NCI-H460 (cell line): Measurements from ENCODE around the gene CIAO3. TPM values are rescaled to one million over a fixed set of nuclear protein-coding genes. Genes with fewer than 3 reads are reported as not detected.

Experiments used
- DNase-seq: peaks from one replicate; pipeline ENCODE4 v3.0.0-alpha.2; 2016; ENCODE audit warnings: low read depth; ENCODE audit errors: extremely low read depth
- total RNA-seq: library from RNA; depleted of rRNA; stranded (reverse); fragments of >200 nt; shearing (Covaris generic); gene quantifications from 2 replicates; pipeline ENCODE4 v1.2.3, GENCODE V29; 2014

The CIAO3 gene
- total RNA-seq, 1 experiment from 2014 or later, result 36.8 TPM

DNA sequence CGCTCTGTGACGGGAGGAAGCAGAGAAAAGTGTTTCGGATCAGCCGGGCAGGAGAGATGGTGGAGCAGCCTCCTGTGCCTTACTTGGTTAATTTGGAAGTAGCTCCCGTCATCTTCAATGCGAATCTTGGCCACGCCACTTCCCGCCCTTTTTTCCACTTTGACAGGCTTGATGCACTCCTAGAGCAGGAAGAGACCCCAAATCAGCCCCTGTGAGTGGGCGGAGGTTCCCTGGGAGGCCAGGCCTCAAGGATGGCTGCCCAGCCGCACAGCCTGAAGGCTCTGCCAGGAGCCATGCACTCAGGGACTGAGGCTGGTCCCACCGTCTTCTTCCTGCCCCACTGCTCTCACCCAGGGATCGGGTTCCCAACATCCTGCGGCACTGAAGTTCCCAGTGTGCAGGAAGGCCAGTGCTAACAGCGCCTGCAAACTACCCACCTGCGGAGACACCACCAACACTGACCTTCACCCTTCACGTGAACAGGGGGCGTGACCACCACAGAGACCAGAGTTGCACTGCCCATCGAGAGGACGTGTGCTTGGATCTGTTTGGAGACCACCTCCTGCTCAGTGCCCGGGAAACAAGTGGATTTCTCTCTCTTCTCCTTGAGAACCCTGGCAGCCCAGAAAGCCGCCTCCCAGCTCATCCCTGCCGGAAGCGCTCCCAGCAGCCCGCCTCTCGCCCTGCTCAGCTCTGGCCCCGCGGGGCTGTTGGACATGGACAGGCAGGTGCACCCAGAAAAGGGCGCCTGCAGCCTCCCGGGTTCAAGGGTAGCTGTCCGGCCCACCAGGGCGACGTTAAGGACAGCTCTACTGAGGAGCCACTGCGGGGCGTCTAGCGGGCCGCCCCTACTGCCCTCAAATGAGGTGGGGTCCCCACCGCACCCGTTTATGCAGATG is 988 bp downstream of the CIAO3 start:
- no peak for DNase-seq

DNA sequence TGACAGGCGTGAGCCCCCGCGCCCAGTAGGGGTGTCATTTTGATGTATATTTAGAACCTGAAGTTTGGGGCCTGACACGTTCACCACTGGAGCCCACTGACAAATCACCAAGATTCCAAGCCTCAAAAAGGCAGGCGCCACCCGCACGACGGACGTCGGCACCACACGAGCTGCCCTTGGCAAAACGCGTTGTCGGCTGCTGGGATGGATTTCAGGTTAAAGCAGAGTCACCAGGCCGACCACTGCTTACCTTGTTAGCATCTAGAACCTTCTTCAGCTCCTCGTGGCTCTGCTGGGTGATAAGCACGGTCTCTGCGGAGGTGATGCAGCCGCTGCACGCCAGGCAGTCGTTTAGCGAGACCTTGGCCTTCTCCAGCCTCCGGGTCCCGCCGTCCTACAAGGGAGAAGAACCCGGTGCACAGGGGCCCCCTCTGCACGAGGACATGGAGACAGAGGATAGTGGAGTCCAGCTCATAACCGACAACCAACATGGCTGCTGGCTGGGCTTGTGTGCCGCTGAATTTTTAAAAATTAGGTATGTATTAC is 3.8 kb downstream of the CIAO3 start:
- DNase-seq, result no peak

DNA sequence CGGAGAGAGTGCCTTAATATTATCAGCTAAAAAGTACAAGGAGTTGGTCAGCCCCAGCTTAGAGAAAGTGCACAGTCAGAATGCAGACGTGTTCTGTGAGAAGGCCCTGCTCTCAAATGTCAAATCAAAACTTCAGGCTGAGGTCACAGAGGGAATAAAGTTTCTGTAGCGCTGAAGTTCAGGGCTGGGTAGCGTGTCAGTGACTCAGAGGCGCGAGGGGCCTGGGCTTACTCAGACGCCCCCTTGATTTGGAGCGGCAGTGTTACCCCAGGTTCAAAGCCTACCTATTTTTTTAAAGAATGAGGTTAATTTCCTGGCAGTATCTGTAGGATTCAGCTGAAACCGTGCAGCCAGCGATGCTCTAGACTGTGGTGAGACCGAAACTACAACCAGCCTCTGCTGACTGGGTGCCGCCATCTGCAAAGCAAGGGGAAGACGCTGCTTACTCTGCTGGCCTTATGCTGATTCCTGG is 4.8 kb downstream of the CIAO3 start:
- DNase-seq, result no peak

DNA sequence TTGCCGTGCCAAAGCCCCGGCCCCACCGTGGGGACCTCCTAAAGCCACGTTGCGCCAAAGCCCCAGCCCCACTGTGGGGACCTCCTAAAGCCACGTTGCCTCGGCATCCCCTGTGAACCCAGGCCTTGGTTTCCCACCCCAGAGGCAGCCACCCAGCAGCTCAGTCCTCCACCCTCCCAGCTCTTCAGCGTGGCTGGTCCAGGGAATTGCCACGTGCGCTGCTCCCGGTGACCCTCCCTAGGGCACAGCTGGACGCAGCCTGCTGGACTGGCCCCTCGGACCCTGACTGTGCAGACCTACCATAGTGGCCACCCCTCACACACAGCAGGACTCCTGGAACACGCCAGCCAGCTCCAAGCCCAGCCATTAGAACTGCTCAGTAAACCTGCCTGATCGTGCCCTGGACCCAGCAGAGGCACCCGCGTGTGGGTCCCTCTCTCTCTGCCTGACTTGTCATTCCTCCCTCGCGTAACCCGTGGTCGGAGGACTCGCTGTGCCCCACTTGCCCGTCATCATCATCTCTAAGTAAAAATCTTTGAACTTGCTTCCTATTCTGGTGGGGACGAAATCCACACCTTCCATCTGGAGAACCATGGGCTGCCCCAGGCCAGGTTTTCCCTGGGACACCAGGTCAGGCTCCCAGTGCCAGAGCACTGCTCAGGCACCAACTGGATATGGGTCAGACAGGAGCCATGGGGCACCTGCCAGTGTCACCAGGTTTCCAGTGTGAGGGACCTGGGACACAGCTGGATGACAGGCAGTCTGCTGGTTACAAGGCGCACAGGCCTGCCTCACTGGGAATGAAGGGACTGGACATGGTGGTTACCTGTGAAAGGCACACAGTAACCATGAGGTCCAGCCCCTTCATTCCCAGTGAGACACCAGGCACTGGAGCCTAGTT is 5.6 kb downstream of the CIAO3 start:
- DNase-seq, result no peak

DNA sequence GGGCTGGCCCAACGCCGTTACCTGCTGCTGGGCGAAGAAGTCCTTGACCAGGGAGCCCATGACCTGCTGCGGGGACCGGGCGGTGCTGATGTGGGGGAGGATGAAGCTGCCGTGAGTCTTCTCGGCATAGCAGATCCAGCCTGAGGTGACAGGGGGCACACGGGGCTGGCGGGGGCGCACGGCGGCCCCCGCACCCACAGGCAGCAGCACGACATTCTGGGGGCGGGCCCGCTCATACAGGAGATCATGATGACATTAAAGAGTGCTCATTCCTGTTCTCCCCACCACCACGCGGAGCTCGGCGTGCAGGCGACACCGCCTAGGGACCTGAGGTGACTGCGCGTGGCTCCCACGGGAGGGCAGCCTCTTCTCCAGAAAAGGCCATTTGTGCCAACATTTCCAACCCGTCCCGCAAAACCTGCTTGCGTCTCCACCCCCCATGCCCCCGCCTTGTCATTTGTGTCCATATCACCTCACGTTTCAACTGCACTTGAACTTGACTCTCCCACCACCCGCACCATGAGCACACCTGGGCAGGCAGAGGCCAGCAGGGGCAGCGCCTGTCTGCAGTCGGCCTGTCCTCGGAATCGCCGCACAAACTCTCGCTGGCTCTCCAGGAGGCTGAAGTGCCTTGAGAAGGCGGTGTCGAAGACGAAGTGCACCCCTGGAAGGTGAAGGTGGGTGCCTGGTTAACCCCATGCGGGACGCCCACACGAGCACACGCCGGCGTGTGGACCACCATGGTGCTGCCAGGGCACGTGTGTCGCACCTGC is 6.4 kb downstream of the CIAO3 start:
- DNase-seq, result no peak

DNA sequence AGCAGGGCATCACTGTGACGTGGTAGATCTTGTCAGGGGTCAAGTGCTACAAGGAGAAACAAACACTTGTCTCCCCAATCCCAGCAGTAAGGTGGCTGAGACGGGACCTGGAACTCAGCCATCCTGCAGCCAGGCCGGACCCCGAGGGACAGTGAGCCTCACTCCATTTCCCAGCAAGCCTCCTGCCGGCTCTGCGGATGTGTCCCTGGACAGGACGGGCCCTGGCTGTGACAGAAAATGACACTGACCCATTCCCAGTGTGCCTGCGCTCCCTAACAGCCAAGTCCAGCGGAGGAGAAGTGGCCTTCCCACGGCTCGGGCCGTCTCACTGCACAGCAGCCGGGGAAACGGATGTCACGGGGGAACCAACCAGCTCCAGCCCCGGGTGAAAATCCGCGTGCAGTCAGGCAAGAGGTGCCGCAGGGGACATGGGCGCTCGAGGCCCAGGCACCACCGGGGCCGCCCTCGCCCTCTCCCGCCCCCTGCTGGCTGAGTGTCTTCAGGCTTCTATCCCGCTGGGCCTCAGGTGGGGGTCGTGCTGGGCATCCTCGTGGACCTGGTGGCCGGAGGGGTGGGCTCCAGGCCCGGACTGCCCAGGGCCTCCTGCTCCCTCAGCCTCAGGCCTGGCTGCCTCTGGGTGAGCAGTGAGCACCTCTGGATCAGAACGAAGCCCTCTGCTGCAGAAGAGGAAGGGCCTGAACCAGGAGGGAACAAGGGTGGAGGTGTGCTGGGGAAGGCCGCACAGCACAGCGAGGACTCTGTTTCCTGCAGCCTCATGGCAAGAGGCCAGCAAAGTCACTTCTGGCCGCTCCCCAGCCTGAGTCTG is 7.2 kb downstream of the CIAO3 start:
- no peak for DNase-seq

DNA sequence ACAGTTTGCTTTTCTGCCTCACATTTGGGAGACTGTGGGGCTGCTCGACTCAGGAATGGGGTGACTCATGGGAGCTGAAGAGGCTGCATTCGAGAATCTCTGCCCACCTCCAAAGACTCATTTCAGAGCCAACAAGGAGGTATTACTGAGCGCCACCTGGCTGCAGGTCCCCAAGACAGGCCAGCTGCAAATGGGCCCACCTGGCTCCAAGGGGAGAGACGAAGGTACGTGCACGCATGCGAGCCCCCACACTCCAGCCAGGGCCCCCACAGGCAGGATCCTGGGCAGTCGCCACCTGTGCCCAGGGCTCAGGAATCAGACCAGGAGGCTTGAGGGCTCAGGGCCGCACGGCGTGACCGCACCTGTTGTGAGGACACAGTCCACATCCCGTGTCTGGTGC is 7.9 kb downstream of the CIAO3 start:
- DNase-seq, result no peak

DNA sequence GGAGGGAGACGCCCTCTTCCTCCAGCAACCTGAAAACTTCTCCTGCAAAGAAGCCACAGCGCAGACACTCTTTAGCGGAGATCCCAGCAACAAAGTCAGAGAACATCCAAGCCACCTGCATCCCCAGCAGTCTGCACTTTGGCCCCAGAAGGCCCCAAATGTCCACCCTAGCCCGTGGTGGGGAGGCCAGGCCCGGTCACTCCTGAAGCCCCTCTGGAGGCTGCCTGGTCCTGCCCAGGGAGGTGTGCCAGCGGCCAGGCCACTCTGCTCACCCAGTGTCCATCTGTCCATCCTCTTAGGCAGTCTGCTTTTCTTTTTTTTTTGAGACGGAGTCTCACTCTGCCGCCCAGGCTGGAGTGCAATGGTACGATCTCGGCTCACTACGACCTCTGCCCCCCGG is 8.5 kb downstream of the CIAO3 start:
- no peak for DNase-seq

DNA sequence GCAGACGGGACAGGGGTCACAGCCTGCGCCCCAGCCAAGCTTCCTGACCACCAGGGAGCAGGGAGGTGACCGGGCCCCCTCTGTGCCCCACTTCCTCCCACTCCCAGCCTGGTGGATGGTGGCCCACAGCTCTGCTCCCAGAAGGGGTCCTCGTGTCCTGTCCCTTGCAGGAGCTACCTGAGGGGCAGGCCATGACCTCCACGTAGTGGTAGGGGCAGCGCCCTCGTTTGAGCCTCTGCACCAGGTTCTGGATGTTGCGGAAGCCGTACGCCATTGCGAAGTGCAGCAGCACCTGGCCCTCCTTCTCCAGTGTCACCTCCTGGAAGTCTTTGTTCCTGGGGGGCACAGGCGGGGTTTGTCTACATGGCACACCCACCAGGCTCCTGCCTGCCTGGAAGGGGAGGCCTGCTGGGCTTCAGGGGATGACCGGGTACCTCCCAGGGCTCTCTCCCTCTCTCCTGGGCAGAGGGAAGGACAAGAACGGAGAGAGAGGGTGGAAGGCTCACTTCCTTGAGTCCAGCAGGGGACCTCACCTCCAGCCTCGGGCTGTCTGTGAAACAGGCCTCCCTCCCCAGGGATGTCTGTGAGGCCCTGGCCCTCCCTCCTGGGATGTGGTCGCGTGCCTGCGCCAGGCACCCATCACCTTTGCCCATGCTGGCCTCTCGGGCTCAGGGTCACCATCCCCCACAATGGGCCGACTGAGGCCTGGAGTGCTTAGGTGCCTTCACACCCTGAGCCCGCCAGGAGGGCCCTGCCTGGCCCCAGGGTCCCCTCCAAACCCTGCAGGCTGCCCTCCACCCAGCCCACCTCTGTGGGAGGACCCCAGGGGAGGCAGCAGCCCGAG is 9.9 kb downstream of the CIAO3 start:
- DNase-seq, result no peak

DNA sequence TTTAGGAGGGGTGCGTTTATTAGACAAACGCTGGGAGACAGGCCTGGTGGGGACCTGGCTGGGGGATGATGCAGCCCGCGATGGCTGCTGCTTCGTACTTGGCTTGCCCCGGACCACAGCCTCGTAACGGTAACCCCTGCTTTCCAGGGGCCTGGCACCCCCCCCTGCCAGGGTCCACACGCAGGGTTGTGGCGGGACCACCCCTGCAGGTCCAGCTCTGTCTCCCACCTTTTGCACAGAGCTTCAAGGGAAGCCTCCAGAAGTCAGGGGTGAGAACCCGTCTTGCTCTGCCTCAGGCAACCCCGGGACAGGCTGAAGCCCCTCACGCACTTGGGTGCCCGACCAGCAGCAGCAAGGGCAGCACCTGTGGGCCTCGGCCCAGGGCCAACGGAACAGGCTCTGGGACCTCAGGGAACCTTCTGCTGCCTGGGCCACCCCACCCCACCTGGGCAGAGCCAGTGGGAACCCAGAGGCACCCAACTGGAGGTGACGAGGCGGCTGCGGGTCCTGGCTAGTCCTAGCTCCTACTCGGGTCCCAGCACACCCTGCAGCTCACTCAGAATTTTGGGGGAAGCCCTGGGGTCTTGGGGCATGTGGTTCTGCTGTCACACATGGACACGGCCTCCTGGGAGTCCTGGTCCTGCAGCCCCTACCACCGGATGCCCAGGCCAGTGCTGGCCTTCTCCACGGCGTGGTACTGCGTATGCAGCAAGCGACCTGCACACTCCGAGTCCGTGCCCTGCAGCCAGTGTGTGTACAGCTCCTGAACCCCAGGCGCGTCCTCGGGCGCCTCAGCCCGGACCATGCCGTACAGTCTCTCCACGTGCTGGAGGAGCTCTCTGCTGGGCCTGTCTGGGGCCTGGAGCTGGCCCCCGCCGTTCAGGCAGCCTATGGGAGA is 10.8 kb downstream of the CIAO3 start:
- no peak for DNase-seq

DNA sequence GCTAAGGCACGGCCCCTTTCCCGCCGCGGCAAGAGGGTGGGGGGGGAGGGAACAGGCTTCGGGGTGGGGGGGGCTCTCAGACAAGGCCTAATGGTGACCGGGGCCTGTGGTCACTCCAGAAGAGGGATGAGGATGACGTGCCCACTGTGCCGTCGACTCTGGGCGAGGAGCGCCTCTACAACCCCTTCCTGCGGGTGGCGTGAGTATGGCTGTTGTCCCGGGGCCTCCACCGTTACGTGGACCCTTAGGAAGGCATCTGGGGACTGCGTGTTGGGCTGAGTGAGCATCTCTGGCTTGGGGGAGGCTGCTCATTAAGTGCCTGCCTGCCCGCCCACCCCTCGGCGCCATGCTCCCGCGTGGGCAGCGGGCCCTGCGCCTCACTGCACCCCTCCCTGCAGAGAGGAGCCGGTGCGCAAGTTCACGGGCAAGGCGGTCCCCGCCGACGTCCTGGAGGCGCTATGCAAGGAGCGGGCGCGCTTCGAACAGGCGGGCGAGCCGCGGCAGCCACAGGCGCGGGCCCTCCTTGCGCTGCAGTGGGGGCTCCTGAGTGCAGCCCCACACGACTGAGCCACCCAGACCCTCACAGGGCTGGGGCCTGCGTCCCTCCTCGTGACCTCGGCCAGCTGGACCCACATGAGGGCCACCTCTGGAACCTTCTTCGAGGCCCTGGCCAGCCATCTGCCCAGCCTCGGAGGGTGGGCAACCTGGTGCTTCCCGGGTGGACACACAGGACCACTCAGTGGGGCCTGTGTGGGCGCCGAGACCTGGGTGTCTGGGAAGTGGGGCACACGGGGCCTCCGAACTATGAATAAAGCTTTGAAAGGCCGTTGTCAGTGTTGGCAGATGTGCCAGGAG is 11.7 kb downstream of the CIAO3 start:
- no peak for DNase-seq

DNA sequence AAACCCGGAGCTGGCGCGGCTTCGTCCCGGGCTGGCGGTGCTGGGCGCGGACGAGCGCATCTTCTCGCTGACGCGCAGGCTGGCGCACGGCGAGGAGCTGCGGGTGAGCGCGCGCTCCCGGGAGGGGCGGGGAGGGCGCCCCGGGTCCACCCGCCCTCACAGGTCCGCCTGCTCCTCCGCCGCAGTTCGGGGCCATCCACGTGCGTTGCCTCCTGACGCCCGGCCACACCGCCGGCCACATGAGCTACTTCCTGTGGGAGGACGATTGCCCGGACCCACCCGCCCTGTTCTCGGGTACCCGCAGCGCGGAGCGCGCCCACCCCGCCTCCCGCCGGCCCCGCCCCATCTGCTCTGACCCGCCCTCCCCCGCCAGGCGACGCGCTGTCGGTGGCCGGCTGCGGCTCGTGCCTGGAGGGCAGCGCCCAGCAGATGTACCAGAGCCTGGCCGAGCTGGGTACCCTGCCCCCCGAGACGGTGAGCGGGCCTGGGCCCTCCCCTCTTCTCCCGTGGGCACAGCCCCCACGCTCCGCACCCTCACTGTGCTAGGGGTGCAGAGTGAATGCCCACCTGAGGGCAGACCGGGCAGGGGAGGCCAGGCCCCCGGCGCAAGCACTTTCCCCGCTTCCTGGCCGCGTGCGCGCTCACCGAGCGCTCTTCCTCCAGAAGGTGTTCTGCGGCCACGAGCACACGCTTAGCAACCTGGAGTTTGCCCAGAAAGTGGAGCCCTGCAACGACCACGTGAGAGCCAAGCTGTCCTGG is 12.5 kb downstream of the CIAO3 start:
- DNase-seq, result peak; percentile 82

DNA sequence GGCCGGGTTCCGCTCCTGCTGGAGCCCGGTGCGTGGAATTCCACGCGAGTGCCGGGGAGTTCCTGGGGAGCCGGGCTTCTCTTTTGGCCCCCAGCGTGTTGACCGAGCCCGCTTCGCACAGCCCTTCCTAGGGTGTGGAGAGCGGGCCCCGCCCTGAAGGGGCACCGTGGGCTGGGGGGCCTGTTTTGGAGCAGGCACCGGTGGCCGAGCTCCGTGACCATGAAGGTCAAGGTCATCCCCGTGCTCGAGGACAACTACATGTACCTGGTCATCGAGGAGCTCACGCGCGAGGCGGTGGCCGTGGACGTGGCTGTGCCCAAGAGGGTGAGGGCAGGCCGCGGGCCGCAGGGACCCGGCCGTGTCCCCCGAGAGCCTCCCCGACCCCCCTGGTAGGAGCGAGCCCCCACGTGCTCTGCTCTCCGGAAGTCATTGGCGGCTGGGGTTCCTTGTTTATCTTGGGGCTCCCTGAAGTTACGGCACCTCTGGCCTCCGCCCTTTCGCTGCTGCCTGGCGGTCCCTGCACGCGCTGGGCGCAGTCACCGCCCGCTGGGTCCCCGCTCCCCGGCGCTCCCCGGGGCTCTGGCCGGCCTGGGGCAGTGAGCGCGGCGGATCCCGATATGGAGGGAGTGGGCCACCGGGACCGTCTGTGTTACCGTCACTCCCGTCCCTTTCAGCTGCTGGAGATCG is 13.4 kb downstream of the CIAO3 start:
- DNase-seq, result no peak

DNA sequence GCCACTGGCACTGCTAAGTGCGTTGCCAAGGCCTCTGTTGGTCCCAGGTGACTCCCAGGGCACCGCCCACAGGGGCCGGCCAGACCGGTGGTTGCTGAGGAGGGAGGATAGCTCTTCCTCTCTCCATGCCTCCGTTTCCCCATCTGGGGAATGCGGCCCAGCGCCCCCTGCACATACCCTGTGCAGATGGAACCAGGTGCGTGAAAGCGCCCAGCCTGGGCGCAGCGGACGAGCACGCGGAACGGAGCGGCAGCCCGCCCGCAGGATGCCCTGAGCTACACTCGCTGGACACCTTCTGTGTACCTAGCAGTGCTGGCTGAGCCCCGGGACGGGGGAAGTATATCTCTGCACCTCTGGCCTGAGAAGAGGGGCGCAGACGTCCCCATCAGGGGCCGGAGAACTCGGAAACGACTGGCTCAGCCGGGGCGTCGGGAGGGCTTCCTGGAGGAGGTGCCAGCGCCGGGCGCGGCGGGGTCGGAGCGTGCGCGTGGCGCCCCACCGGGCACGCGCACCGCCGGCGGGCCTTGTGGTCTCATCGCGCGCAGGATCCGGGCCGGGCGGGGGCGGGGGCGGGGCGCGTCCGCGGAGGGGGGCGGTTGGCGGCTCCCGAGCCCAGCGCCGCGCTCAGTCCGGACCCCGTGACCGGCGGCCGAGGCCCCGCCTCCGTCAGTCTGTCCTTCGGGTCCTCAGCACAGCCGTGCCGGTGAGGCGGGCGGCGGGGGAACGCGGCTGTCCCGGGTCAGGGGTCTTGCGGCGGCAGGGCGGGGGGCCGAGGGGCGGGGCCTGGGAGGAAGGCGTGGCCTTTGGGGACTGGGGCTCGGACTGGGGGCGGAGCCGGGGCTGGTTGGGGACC is 14.1 kb downstream of the CIAO3 start, which contains the start of the genes CCDC78 and HAGHL:
CCDC78 (minus strand) TSS at position 6 of the 853 bp plus-strand sequence. CDS start 76 bp downstream, outside the sequence.
HAGHL (plus strand) TSS at position 669 of the 853 bp plus-strand sequence. CDS start 404 bp downstream, outside the sequence.
- no peak for DNase-seq
